ENCODE measurements around the gene RABL2B.

RABL2B gene

DNA sequence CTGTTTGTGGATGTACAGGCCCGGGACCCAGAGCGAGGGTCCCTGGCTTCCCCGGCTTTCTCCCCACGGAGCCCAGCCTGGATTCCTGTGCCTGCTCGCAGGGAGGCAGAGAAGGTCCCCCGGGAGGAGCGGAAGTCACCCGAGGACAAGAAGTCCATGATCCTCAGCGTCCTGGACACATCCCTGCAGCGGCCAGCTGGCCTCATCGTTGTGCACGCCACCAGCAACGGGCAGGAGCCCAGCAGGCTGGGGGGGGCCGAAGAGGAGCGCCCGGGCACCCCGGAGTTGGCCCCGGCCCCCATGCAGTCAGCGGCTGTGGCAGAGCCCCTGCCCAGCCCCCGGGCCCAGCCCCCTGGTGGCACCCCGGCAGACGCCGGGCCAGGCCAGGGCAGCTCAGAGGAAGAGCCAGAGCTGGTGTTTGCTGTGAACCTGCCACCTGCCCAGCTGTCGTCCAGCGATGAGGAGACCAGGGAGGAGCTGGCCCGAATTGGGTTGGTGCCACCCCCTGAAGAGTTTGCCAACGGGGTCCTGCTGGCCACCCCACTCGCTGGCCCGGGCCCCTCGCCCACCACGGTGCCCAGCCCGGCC, 62.1 kb downstream of the RABL2B start:
- Histone ChIP-seq H3K4me1 (ENCODE audit: control insufficient read depth, insufficient read depth, low read length) (no peaks in the 10 kb centered on the region), H3K9me3 (ENCODE audit: control insufficient read depth, insufficient read depth, low read depth, low read length) (no peaks in the 10 kb centered on the region), H3K27ac (ENCODE audit: extremely low read depth, low read depth, low read length) (no peak overlapping the region), H3K4me3 (ENCODE audit: low read depth, low read length) (no peak overlapping the region), H3K36me3 (ENCODE audit: control insufficient read depth in 2 of 2, insufficient read depth in 1 of 2, low read length in 2 of 2) (peaks cover 0 to 57% of the 10 kb centered on the region in 2 experiments; a peak in 1 of 3 replicates)
- ChIA-PET CTCF (interaction anchor here (1.2 kb wide), 1 partner anchor 53 kb away, joined by 3 read pairs; no protein-coding TSS in a partner anchor), POLR2A (no interaction called here)
- TF ChIP-seq ZNF791 (tag by site-specific recombination; IDR thresholded peaks at IDR 0.05): no peak
- no peak for TF ChIP-seq ZNF214 (tag by site-specific recombination; IDR thresholded peaks at IDR 0.05; ENCODE audit: borderline replicate concordance)
- TF ChIP-seq, protein P1, sequence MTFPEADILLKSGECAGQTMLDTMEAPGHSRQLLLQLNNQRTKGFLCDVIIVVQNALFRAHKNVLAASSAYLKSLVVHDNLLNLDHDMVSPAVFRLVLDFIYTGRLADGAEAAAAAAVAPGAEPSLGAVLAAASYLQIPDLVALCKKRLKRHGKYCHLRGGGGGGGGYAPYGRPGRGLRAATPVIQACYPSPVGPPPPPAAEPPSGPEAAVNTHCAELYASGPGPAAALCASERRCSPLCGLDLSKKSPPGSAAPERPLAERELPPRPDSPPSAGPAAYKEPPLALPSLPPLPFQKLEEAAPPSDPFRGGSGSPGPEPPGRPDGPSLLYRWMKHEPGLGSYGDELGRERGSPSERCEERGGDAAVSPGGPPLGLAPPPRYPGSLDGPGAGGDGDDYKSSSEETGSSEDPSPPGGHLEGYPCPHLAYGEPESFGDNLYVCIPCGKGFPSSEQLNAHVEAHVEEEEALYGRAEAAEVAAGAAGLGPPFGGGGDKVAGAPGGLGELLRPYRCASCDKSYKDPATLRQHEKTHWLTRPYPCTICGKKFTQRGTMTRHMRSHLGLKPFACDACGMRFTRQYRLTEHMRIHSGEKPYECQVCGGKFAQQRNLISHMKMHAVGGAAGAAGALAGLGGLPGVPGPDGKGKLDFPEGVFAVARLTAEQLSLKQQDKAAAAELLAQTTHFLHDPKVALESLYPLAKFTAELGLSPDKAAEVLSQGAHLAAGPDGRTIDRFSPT (tag by site-specific recombination; IDR thresholded peaks at IDR 0.05): no peak
- TF ChIP-seq ZNF624 (tag by site-specific recombination; IDR thresholded peaks at IDR 0.05): no peak
- no peak for TF ChIP-seq YY1 (tag by site-specific recombination; IDR thresholded peaks at IDR 0.05)
- no peak for TF ChIP-seq ZNF174 (tag by site-specific recombination; IDR thresholded peaks at IDR 0.05)
- no peak for TF ChIP-seq SP2 (tag by site-specific recombination; IDR thresholded peaks at IDR 0.05)
- TF ChIP-seq, protein P2, sequence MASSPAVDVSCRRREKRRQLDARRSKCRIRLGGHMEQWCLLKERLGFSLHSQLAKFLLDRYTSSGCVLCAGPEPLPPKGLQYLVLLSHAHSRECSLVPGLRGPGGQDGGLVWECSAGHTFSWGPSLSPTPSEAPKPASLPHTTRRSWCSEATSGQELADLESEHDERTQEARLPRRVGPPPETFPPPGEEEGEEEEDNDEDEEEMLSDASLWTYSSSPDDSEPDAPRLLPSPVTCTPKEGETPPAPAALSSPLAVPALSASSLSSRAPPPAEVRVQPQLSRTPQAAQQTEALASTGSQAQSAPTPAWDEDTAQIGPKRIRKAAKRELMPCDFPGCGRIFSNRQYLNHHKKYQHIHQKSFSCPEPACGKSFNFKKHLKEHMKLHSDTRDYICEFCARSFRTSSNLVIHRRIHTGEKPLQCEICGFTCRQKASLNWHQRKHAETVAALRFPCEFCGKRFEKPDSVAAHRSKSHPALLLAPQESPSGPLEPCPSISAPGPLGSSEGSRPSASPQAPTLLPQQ (tag by site-specific recombination; IDR thresholded peaks at IDR 0.05): no peak
- TF ChIP-seq BCL11A (tag by site-specific recombination; IDR thresholded peaks at IDR 0.05; ENCODE audit: low read depth): no peak
- no peak for TF ChIP-seq SALL2 (tag by site-specific recombination; IDR thresholded peaks at IDR 0.05; ENCODE audit: borderline replicate concordance)
- TF ChIP-seq ZEB2 (tag by site-specific recombination; IDR thresholded peaks at IDR 0.05): no peak
- TF ChIP-seq GLI2 (tag by site-specific recombination; IDR thresholded peaks at IDR 0.05; ENCODE audit: borderline replicate concordance, low read depth): no peak
- no peak for TF ChIP-seq GLIS1 (tag by site-specific recombination; IDR thresholded peaks at IDR 0.05)
- TF ChIP-seq REPIN1 (tag by site-specific recombination; IDR thresholded peaks at IDR 0.05; ENCODE audit: low read depth): no peak
- TF ChIP-seq ZNF175 (tag by site-specific recombination; IDR thresholded peaks at IDR 0.05): no peak

DNA sequence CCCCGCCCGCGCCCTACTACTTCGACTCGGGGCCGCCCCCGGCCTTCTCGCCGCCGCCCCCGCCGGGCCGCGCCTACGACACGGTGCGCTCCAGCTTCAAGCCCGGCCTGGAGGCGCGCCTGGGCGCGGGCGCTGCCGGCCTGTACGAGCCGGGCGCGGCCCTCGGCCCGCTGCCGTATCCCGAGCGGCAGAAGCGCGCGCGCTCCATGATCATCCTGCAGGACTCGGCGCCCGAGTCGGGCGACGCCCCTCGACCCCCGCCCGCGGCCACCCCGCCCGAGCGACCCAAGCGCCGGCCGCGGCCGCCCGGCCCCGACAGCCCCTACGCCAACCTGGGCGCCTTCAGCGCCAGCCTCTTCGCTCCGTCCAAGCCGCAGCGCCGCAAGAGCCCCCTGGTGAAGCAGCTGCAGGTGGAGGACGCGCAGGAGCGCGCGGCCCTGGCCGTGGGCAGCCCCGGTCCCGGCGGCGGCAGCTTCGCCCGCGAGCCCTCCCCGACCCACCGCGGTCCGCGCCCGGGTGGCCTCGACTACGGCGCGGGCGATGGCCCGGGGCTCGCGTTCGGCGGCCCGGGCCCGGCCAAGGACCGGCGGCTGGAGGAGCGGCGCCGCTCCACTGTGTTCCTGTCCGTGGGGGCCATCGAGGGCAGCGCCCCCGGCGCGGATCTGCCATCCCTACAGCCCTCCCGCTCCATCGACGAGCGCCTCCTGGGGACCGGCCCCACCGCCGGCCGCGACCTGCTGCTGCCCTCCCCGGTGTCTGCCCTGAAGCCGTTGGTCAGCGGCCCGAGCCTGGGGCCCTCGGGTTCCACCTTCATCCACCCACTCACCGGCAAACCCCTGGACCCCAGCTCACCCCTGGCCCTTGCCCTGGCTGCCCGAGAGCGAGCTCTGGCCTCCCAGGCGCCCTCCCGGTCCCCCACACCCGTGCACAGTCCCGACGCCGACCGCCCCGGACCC, 62.9 kb downstream of the RABL2B start:
- Histone ChIP-seq H3K9me3 (ENCODE audit: control insufficient read depth, insufficient read depth, low read depth, low read length) (no peaks in the 10 kb centered on the region), H3K27ac (ENCODE audit: extremely low read depth, low read depth, low read length) (no peak overlapping the region), H3K36me3 (ENCODE audit: control insufficient read depth in 2 of 2, insufficient read depth in 1 of 2, low read length in 2 of 2) (peaks cover 0 to 50% of the 10 kb centered on the region in 2 experiments; a peak in 1 of 3 replicates), H3K4me1 (ENCODE audit: control insufficient read depth, insufficient read depth, low read length) (no peaks in the 10 kb centered on the region), H3K4me3 (ENCODE audit: low read depth, low read length) (no peak overlapping the region)
- ChIA-PET POLR2A (no interaction called here), CTCF (interaction anchor here (0.9 kb wide), 1 partner anchor 54 kb away, joined by 4 read pairs; no protein-coding TSS in a partner anchor)
- TF ChIP-seq ZNF473 (tag by site-specific recombination; IDR thresholded peaks at IDR 0.05) (no peak), ZNF660 (tag by site-specific recombination; IDR thresholded peaks at IDR 0.05) (no peak), ZNF561 (tag by site-specific recombination; IDR thresholded peaks at IDR 0.05; ENCODE audit: borderline replicate concordance) (no peak), ZNF214 (tag by site-specific recombination; IDR thresholded peaks at IDR 0.05; ENCODE audit: borderline replicate concordance) (no peak), ZNF350 (tag by site-specific recombination; IDR thresholded peaks at IDR 0.05) (no peak), BCL11A (tag by site-specific recombination; IDR thresholded peaks at IDR 0.05; ENCODE audit: low read depth) (no peak), ZNF354C (tag by site-specific recombination; IDR thresholded peaks at IDR 0.05; ENCODE audit: borderline replicate concordance, low read depth) (no peak)
